Skin epidermis (tissue), 12 donors: ENCODE results near the gene ENOX1.
A peak's percentile ranks its signal among the peaks of the same experiment; 100 is the strongest.

ENCODE experiments used
- H3K27ac ChIP-seq, 21 experiments: fragments of 200-600 bp; sonication (generic) in 11 of 21; one replicate each; pipeline ENCODE4 v1.5.0; 2020; ENCODE audit warnings: mild to moderate bottlenecking in 3 of 21, inconsistent platforms in 2 of 21, moderate library complexity in 2 of 21
- H3K4me3 ChIP-seq, 7 experiments: fragments of 200-600 bp; sonication (generic) in 2 of 7; one replicate each; pipeline ENCODE4 v1.5.0; 2020; ENCODE audit warnings: inconsistent platforms in 2 of 7, mild to moderate bottlenecking in 2 of 7, moderate library complexity in 1 of 7

The ENOX1 gene

GRCh38 chr13:43515531-43515930 is 271.2 kb downstream of the ENOX1 start:
- H3K4me3 ChIP-seq: no peak overlapping the region
- H3K27ac ChIP-seq: peak overlapping the region in 1 of 21 experiments; percentile 5

GRCh38 chr13:43514311-43514710 is 272.5 kb downstream of the ENOX1 start:
- Histone ChIP-seq H3K27ac (no peak overlapping the region), H3K4me3 (no peak overlapping the region)

- H3K4me3 ChIP-seq: no peak overlapping the region
- H3K27ac ChIP-seq: no peak overlapping the region
Measured at GRCh38 chr13:43512221-43512620, 274.6 kb downstream of the ENOX1 start.

GRCh38 chr13:43510956-43511901 is 275.5 kb downstream of the ENOX1 start:
- no peak overlapping the region for H3K27ac ChIP-seq
- H3K4me3 ChIP-seq: no peak overlapping the region

GRCh38 chr13:43495732-43496131 is 291.0 kb downstream of the ENOX1 start:
- Histone ChIP-seq H3K4me3 (no peak overlapping the region), H3K27ac (no peak overlapping the region)

GRCh38 chr13:43494206-43494605 is 292.6 kb downstream of the ENOX1 start:
- Histone ChIP-seq H3K27ac (no peak overlapping the region), H3K4me3 (no peak overlapping the region)

GRCh38 chr13:43493496-43494000 is 293.2 kb downstream of the ENOX1 start:
- Histone ChIP-seq H3K4me3 (no peak overlapping the region), H3K27ac (no peak overlapping the region)

GRCh38 chr13:43492745-43493144 is 294.0 kb downstream of the ENOX1 start:
- Histone ChIP-seq H3K4me3 (no peak overlapping the region), H3K27ac (no peak overlapping the region)

GRCh38 chr13:43492311-43492710 is 294.5 kb downstream of the ENOX1 start:
- Histone ChIP-seq H3K4me3 (no peak overlapping the region), H3K27ac (no peak overlapping the region)

- no peak overlapping the region for H3K27ac ChIP-seq
- no peak overlapping the region for H3K4me3 ChIP-seq
Measured at GRCh38 chr13:43489233-43489632, 297.5 kb downstream of the ENOX1 start.

- no peak overlapping the region for H3K4me3 ChIP-seq
- H3K27ac ChIP-seq: no peak overlapping the region
Measured at GRCh38 chr13:43487885-43488284, 298.9 kb downstream of the ENOX1 start.

- no peak overlapping the region for H3K27ac ChIP-seq
- H3K4me3 ChIP-seq: no peak overlapping the region
Measured at GRCh38 chr13:43487461-43487860, 299.3 kb downstream of the ENOX1 start.

GRCh38 chr13:43484432-43485225 is 302.1 kb downstream of the ENOX1 start:
- H3K27ac ChIP-seq: no peak overlapping the region

GRCh38 chr13:43483930-43484329 is 302.8 kb downstream of the ENOX1 start:
- H3K27ac ChIP-seq: no peak overlapping the region
- no peak overlapping the region for H3K4me3 ChIP-seq

More at GRCh38 chr13:43484432-43485225, 302.1 kb downstream of the ENOX1 start:
- H3K4me3 ChIP-seq: no peak overlapping the region

GRCh38 chr13:43482641-43483040 is 304.1 kb downstream of the ENOX1 start:
- H3K27ac ChIP-seq: no peak overlapping the region

GRCh38 chr13:43482026-43482425 is 304.7 kb downstream of the ENOX1 start:
- no peak overlapping the region for H3K4me3 ChIP-seq
- H3K27ac ChIP-seq: no peak overlapping the region

More at GRCh38 chr13:43482641-43483040, 304.1 kb downstream of the ENOX1 start:
- no peak overlapping the region for H3K4me3 ChIP-seq

- H3K27ac ChIP-seq: no peak overlapping the region
- H3K4me3 ChIP-seq: no peak overlapping the region
Measured at GRCh38 chr13:43478902-43479301, 307.9 kb downstream of the ENOX1 start.

- no peak overlapping the region for H3K4me3 ChIP-seq
- no peak overlapping the region for H3K27ac ChIP-seq
Measured at GRCh38 chr13:43478211-43478610, 308.6 kb downstream of the ENOX1 start.

- Histone ChIP-seq H3K27ac (no peak overlapping the region), H3K4me3 (no peak overlapping the region)
Measured at GRCh38 chr13:43475140-43475539, 311.6 kb downstream of the ENOX1 start.

- Histone ChIP-seq H3K27ac (no peak overlapping the region), H3K4me3 (no peak overlapping the region)
Measured at GRCh38 chr13:43473437-43473836, 313.3 kb downstream of the ENOX1 start.

- H3K4me3 ChIP-seq: no peak overlapping the region
- H3K27ac ChIP-seq: no peak overlapping the region
Measured at GRCh38 chr13:43472980-43473379, 313.8 kb downstream of the ENOX1 start.
